Astrocyte of the spinal cord (primary cell): ENCODE data around the gene FBXW8.
A peak's percentile ranks its signal among the peaks of the same experiment; 100 is the strongest.

Experiments
- DNase-seq: peaks from one replicate; pipeline ENCODE4 v3.0.0; 2011; ENCODE audit warnings: low read depth, low spot score
- H3K4me3 ChIP-seq: 2 replicates; pipeline ENCODE4 v1.5.1; 2011; ENCODE audit warnings: low read depth, mild to moderate bottlenecking, low read length, moderate library complexity
- CTCF ChIP-seq: IDR thresholded peaks from 2 replicates; pipeline ENCODE4 v1.5.1; 2012; ENCODE audit warnings: low read depth, mild to moderate bottlenecking, low read length, inconsistent platforms
- in situ Hi-C: cut with HindIII; loops from 2 replicates; pipeline ENCODE4 v1.10.0; 2017; ENCODE audit warnings: low sequenced_read_pairs

FBXW8 gene

DNA sequence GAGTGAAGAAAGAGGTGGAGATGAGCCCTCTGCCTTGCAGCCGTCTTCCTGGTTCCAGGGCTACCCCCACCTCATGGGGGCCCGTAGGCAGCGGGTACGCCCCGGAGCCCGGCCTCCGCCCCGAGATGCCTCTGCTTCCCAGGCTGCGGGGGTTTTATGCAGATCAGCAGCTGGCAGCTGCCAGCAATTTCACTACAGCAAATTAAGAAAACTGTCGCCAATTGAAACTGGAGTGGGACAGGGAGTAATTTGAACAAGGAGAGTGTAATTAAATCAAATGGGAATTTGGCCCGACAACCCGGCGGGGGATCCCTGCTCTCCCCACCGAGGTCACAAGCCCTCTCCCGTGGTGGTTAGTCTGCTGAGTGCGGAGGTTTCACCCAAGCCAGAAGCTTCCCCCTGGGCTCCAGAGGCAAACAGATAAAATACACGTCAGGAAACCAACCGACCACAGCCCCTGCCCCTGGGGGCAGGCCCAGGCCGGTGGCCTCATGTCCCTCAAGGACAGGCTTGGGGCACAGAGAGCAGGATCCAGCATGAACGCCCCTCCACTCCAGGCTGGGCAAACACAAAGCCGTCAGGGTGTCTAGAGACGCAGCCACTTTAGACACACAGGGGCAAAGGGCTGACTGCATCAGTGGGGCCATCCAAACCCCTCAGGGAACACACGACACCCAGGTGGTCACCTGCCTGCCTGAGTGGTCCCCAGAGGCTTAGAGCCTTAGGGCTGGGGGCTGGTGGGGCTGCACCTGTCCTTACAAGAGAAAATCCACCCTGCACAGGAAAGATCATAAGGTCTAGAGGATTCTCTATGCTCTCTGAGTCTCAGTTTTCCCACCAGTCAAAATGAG lies 134.6 kb downstream of the FBXW8 start:
- in situ Hi-C loops = no loop called here
- TF ChIP-seq CTCF = no peak
- no peak overlapping the region for H3K4me3 ChIP-seq
- no peak for DNase-seq

GRCh38 chr12:117046011-117046369 lies 135.2 kb downstream of the FBXW8 start:
- in situ Hi-C loops = no loop called here
- no peak for DNase-seq
- TF ChIP-seq CTCF = no peak
- no peak overlapping the region for H3K4me3 ChIP-seq

- TF ChIP-seq CTCF = no peak
- in situ Hi-C loops = no loop called here
- DNase-seq = no peak
Observed at GRCh38 chr12:117046425-117046824, 135.7 kb downstream of the FBXW8 start.

GRCh38 chr12:117046861-117047530 lies 136.2 kb downstream of the FBXW8 start:
- no peak for DNase-seq
- in situ Hi-C loops = no loop called here
- TF ChIP-seq CTCF = no peak
- H3K4me3 ChIP-seq = no peak overlapping the region

More at GRCh38 chr12:117046425-117046824, 135.7 kb downstream of the FBXW8 start:
- no peak overlapping the region for H3K4me3 ChIP-seq

GRCh38 chr12:117047810-117048584 lies 137.2 kb downstream of the FBXW8 start:
- H3K4me3 ChIP-seq = no peak overlapping the region
- in situ Hi-C loops = no loop called here
- DNase-seq = peak; percentile 10
- TF ChIP-seq CTCF = no peak

- no peak overlapping the region for H3K4me3 ChIP-seq
- no peak for TF ChIP-seq CTCF
- in situ Hi-C loops = no loop called here
- no peak for DNase-seq
Observed at GRCh38 chr12:117048585-117048904, 137.8 kb downstream of the FBXW8 start.
